ENCODE results near the gene GOLGA6L10.
"Not testable (repeated sequence)": the region's sequence is repeated elsewhere in the genome, so short reads cannot be mapped to it uniquely, and the experiment has no call there.

GOLGA6L10 gene

DNA sequence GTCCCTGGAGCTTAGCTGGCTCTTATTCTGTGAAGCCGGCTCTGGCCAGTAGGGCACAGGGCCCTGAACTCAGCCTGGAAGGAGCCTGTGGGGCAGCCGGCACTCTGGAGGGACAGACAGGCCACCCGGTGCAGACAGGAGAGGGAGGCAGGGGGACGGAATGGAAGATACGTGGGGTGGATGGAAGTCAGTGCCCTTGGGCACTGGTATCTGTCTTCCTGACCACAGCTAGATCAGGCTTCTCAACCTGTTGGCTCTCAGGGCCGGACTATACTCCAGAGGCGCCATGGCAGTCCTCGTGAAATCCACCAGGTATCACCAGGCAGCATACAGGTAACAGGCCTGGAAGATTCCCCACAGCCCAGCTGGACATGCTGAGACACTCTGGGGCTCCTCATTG lies 10.7 kb downstream of the GOLGA6L10 start:
- DNase-seq, result not testable (repeated sequence)

DNA sequence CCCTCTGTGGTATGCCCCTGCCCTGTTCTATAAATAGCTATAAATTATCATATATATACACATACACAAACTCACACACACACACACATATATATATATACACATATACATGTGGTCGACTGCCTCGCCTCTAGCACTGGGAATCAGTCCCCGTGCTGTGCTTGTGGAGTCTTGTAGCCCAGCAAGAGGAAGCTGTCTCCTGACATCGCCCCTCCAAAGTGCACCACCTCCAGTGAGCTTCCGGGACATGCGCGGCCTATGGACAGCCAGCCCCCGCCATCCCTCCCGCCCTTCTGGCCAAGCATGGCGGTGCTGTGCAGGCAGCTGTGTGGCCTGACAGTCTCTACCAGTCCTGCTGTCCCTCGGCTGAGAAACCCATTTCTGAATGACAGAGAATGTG lies 11.2 kb downstream of the GOLGA6L10 start:
- not testable (repeated sequence) for DNase-seq

DNA sequence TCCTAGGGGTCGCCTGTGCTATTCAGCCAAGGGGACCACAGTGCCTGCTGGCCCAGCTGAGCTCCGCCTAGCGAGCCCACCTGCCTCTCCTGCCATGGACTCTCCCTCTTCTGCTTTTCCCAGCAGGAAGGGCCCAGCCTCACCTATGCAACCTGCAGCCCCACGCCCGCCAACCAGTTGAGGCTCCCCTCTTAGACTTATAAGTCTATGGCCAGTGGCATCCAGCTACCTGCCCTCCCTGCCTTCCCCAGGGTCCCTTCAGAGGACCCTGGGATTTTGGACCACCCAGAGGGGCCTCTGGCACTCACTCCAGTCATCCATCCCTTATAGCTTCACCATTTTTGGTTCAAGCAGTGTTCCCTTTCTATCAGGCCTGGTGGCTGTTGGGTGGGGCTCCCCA lies 12.2 kb downstream of the GOLGA6L10 start:
- not testable (repeated sequence) for DNase-seq

DNA sequence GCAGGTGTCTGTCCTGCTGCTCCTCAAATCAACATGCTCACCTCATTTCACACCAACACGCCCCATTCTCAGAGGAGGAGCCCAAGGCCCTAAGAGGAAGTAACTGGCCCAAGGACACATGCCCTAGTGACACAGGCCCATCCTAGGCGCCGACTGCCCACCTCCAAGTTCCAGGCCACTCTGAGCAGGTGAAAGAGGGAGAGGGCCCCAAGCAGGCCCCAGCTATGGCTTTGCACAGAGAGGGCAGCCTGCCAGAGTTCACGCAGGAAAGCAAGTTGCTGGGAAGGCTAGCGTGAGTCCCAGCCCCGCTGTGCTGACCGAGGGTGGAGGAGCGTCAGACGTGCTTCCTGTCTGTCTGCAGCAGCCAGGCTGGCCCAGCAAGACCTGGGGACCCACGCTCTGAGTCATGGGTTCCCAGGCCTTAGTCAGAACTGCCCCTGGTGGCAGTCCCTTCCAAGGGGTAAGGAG lies 13.1 kb downstream of the GOLGA6L10 start:
- not testable (repeated sequence) for DNase-seq

DNA sequence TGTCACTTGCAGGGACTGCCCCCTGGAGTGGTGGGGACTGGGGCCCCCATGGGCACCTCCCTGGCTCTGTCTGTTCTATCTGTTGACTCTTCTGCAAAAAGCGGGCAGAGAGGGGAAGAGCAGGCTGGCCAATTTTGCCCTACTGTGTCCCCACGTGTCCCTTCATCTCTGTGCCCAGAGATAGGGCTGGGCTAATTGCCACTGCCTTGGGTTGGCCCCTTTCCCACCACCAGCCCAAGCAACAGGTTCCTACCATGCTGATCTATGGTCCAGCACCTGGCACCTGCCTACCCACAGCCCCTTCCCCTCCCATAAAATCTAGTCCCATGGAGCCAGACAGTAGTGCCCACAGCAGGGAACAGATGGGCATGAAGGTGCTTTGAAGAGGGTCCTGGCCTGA lies 14.3 kb downstream of the GOLGA6L10 start:
- not testable (repeated sequence) for DNase-seq

DNA sequence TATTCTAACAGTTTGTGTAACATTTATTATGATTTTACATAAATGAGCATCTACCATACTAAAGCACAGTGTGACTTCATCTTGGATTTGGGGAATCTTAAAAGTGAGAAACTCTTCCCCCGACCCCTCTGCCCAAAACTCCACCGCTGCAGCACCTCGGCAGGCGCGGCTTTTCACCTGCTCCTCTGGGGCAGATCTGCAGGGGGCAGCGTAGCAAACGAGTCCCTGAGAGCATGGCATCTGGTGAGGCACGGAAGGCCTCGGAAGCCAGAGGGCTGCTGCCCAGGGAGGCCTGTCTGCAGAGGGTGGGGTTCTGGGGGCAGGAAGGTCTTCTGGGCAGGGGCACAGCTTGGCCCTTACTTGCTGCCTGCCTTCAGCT lies 14.7 kb downstream of the GOLGA6L10 start:
- not testable (repeated sequence) for DNase-seq

DNA sequence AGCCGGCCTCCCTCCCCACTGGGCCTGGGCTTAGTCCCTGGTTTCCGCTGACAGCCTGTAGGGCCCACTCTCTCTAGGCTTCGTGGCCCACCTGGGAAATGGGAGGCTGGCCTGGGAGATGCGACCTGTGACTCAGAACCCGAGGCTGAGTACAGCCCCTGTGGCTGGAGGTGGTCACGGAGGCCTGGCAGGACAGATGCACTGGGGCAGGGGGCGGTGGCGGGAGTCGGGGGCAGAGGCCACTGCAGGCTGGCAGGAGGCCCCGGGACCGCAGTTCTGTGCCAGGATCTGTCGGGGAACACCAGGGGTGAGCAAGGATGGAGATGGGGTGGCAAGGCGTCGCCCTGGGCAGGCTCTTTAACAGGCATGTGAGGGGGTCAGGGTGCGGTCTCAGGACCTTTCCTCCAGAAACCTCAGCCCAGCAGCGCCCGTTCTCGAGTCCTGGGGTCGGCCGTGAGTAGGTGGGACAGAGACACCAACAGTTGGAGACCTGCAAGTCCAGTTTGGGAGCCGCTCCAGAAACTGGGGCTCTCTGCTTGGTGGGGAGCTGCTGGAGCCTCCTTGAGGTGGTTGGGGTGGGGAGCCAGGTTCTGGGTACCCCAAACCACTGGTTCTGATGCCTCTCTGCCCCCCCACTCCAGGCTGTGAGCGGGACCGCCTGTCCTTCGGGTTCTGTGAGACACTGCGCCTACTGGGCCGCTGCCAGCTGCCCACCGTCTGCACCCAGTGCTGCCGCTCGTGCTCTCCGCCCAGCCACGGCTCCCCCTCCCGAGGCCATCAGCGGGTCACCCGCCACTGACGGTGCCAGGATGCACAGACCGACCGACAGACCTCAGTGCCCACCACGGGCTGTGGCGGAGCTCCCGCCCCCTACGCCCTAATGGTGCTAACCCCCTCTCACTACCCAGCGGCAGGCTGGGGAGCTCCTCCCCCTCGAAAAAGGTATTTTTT lies 15.4 kb downstream of the GOLGA6L10 start:
- not testable (repeated sequence) for DNase-seq

DNA sequence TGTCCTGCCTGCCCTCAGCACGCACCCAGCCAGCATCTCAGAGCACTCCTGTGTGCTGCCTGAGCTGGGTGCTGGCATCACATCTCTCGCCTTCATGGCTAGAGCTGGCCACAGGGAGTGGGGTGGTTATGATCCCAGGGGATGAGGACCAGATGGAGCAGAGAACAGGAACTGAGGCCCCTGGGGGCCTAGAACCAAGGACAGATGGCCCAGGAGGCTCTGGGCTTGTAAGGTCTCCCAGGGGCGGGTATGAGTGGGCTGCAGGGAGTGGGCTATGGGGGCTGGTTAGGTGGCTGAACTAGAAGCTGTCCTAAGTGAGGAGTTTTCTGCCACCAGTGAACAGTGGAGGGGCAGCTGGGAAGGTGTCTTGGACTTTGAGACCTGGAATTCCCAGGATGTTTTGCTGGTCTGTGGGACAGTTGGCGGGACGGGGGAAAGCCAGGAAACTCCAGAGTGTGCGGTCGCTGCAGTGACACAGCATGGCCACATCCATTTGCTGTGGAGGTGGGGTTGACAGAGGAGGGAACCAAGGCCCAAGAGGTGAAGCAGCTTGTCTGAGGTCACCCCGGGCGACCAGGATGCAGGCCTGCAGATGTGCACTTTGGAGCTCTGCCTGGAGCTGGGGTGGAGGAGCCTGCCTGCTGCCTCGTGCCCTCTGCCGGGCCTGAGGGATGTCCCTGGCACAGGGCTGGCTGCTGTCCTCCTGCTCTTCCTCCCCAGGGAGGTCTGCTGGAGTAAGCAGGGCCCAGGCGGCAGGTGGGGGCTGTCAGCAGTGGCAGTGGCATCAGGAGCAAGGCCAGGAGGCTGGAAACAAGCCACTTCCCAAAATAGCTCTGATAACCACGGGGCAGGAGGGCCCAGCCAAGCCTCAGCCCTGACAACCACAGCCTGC lies 16.3 kb downstream of the GOLGA6L10 start:
- not testable (repeated sequence) for DNase-seq

DNA sequence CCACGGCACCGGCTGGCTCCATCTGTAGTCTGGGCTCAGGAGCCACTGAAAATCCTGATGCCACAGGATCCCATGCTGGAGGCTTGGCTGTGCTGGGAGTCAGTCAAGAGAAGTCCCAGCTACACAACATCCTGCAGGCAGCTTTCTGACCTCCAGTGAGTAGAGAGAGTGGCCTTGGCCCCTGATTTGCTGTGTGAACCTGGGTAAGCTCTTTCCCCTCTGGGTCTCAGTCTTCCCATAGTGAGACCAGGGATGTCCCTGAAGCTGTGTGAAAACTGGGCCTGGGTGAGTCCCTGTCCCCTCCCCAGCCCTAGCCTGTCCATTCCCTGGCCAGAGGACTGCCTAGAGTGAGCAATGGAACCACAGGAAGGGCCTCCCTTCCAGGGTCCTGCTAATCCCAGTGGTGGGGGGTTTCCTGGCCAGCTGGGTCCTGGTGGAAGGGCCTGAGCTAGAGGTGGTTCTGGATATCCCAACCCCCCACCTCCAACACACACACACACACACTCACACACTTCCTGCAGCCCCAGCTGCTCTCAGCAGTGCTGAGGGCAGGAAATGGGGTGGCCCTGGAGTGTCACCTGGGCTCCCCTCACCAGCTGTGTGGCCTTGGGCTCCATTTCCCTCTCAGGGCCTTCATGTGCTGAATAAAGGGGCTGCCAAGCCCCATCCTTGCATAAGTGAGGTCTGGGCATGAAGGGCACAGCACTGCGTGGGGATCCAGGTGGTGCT lies 17.5 kb downstream of the GOLGA6L10 start:
- DNase-seq, result not testable (repeated sequence)

DNA sequence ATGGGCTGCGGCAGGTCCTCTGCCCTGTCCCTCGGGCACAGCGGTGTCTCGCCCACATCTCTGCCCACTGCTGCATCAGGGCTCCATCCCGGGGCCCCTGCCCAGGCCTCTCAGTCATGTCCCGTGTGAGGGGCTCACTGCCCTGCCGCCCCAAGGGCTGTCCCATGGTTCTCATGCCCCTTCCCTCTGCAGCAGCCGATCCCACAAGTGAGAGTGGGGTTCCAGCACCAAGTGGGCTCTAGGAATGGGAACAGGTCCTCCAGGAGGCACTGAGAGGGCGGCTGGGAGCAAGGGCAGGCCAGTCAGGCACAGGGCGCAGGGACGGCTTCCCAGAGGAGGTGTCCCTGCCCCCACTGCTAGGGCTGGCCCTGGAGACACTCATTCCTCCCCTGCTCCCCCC lies 18.4 kb downstream of the GOLGA6L10 start:
- DNase-seq, result not testable (repeated sequence)

DNA sequence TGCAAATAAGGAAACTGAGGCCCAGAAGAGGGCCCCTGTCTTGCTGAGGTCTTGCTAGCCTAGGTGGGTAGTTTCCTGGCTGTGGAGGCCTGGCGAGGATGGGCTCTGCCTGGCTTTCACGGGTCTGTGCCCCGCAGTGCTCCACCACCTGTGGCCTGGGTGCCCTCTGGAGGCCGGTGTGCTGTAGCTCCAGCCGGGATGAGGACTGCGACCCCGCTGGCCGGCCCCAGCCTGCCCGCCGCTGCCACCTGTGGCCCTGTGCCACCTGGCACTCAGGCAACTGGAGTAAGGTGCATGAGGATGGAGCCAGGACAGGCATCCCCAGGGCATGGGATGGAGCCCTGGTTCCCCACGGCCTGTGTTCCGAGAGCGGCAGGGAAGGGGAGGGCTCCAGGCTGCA lies 20.2 kb downstream of the GOLGA6L10 start:
- DNase-seq, result not testable (repeated sequence)

DNA sequence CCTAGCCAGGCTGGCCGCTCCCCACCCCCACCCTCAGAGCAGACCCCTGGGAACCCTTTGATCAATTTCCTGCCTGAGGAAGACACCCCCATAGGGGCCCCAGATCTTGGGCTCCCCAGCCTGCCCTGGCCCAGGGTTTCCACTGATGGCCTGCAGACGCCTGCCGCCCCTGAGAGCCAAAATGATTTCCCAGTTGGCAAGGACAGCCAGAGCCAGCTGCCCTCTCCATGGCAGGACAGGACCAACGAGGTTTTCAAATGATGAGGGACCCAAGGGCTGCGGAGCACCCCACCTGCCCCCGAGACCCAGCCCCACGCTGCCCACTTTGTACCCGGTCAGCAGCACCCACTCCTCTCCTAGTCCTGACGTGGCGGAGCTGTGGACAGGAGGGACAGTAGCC lies 21.9 kb downstream of the GOLGA6L10 start:
- not testable (repeated sequence) for DNase-seq

DNA sequence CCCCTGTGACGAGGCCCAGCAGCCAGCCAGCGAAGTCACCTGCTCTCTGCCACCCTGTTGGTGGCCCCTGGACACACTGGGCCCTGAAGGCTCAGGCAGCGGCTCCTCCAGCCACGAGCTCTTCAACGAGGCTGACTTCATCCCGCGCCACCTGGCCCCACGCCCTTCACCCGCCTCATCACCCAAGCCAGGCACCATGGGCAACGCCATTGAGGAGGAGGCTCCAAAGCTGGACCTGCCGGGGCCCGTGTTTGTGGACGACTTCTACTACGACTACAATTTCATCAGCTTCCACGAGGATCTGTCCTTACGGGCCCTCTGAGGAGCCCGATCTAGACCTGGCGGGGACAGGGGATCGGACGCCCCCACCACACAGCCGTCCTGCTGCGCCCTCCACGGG lies 22.4 kb downstream of the GOLGA6L10 start:
- DNase-seq, result not testable (repeated sequence)

DNA sequence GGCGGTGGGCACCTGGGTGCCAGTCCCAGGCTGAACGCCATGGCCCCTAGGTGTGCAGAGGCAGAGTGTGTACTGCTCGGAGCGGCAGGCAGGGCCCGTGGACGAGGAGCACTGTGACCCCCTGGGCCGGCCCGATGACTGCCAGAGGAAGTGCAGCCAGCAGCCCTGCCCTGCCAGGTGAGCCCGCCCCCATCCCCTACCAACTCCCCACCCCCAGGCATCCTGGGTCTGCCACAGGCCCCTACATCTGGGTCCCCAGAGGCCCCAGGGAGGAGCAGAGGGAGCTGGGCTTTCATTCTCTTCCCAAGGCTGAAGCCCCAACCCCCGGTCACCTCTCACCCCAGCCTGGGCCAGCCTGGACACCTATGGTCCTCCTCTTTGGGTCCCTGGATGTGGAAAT lies 23.6 kb downstream of the GOLGA6L10 start:
- not testable (repeated sequence) for DNase-seq

DNA sequence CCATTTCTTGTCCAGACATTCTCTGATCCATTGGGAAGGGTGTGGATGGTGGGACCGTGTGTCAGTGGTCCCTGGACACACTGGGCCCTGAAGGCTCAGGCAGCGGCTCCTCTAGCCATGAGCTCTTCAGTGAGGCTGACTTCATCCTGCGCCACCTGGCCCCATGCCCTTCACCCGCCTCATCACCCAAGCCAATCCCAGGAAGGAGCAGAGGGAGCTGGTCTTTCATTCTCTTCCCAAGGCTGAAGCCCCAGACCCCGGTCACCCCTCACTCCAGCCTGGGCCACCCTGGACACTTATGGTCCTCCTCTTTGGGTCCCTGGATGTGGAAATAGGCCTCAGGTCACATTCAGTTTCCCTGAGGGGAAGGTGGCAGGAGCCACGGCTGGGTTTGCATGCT lies 24.4 kb downstream of the GOLGA6L10 start:
- not testable (repeated sequence) for DNase-seq

DNA sequence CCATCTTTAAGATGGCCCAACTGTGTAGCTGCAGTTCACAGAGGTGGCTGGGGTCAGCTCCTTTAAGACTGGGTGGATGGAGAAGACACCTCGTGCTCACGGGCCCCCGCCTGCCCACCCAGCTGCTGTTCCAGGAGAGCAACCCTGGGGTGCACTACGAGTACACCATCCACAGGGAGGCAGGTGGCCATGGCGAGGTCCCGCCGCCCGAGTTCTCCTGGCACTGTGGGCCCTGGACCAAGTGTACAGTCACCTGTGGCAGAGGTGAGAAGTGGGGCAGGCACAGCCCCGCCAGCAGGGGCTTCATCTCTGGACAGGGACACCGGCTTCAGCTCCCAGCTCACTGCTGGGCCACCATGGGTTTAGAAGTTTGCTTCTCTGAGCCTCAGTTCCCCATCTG lies 26.8 kb downstream of the GOLGA6L10 start:
- not testable (repeated sequence) for DNase-seq

DNA sequence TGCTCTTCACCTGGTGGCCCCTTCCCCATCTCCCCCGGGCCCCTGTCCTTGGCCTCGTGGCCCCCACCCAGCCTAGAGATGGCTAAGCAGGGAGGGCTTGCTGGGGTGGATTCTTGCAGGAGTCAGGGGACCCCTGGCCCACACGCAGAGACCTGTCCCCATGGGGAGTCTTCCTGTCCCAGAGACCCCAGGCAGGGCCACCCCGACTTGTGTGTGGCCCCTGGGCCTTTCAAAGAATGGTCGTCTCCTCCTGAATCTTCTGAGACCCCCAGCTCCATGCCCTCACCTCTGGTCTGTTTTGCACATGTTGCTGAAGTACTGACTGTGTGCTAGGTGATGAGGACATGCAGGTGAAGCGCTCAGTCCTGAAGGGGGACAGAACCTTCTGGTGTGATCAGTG lies 28.4 kb downstream of the GOLGA6L10 start:
- DNase-seq, result not testable (repeated sequence)

DNA sequence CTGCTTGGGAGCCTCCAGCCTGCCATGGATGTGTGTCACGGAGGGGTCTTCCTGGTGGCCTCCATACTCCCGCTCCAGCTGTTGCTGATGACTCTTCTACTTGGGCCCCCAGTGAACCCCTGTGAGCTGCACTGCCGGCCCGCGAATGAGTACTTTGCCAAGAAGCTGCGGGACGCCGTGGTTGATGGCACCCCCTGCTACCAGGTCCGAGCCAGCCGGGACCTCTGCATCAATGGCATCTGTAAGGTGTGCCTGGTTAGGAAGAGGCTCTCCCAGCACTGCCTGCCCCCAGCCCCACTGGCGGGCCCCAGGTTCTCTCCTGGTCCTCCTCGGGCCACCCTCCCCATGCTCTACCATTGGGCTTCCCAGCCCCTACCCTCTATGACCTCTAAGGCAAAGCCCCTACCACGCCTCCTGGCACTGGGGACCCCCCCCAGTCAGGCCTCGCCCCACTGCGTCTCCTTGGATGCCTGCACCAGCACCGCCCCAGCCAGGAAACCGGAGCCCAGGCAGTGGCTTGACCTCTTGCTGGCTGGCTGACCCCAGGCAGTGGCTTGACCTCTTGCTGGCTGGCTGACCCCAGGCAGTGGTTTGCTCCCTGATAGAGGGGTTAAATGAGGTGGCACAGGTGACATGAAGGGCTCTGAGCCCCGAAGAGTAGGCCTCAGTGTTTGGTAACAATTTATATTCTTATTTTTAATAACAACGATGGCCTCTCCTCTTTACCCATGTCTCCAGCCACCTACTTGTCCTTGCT lies 29.6 kb downstream of the GOLGA6L10 start:
- not testable (repeated sequence) for DNase-seq

DNA sequence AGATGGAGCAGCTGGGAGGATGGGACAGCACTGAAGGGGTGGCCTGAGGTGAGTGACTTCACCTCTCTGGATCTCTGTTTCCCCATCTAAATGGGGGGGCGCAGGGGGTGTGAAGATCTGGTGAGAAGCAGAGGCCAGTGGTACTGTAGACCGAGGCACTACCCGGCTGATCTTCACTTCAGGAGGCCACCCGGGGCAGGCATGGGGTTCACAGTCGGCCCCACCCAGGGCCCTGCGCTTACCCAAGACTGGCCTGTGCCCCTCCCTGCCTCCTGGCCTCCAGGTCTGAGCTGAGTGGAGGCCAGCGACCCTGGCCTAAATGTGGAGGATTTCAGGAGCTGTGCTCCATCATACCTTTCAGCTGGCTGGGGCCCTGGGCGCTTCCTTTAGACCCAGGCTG lies 31.0 kb downstream of the GOLGA6L10 start:
- not testable (repeated sequence) for DNase-seq

DNA sequence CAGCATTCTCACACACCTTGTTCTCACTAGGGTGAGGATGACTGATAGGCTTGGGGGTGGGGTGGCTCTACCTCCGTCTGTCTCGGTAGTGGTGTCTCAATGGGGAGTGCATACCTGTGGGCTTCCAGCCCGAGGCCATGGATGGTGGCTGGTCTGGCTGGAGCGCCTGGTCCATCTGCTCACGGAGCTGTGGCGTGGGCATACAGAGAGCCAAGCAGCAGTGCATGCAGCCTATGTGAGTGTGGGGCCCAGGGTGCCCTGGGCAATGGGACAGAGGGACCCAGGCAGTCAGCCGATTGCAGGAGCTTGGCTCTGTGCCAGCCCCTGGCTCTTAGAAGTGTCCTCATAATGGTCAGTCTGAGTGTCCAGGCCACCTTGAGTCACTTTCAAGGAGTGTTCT lies 31.8 kb downstream of the GOLGA6L10 start:
- DNase-seq, result not testable (repeated sequence)

DNA sequence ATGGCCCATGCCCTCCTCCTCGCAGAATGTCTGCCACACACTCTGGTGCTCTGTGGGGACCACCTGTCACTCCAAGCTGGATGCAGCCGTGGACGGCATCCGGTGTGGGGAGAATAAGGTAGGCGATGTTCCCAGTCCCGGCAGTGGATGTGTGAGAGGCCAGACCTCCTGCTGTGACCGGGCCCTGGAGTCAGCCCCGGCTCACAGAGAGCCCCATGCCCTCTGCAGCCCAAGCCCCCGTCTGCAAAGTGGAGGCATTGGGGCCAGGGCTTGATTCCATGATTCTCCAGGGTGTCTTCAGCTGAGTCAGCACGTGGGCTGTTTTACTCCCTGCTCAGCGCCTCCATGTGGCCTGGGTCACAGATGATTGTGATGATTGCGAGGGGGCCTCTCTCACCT lies 32.2 kb downstream of the GOLGA6L10 start:
- no peak for DNase-seq

Data from NCI-H345 (cell line).